ENCODE results near the gene TENT5A.
"Not testable (repeated sequence)": the region's sequence is repeated elsewhere in the genome, so short reads cannot be mapped to it uniquely, and the experiment has no call there.

The TENT5A gene

GRCh38 chr6:81752084-81752920 is at the start of gene TENT5A:
TENT5A (minus strand) TSS chr6:81752681; CDS start chr6:81752141, 540 bp downstream.
- DNase-seq (ENCODE audit: low spot score), result peak; percentile 83

GRCh38 chr6:81801489-81801888 is 49.0 kb upstream of the TENT5A start:
- DNase-seq (ENCODE audit: low spot score), result no peak

DNA sequence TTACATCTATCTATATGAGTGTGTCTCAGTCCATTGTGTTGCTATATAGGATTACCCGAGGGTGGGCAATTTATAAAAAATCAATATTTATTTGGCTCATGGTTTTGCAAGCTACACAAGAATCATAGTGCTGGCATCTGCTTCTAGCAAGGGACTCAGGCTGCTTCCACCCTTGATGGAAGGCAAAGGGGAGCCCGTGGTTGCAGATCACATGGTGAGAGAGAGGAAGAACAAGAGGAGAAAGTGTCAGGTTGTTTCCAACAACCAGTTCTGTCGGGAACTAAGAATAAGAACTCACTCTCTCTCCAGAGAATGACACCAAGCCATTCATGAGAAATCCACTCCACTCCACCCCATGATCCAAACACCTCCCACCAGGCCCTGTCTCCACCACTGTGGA is 48.2 kb upstream of the TENT5A start:
- no peak for DNase-seq (ENCODE audit: low spot score)

- DNase-seq (ENCODE audit: low spot score), result no peak
These were observed 46.8 kb upstream of the TENT5A start for GRCh38 chr6:81799323-81799722.

GRCh38 chr6:81797591-81797990 is 45.1 kb upstream of the TENT5A start:
- DNase-seq (ENCODE audit: low spot score), result no peak

DNA sequence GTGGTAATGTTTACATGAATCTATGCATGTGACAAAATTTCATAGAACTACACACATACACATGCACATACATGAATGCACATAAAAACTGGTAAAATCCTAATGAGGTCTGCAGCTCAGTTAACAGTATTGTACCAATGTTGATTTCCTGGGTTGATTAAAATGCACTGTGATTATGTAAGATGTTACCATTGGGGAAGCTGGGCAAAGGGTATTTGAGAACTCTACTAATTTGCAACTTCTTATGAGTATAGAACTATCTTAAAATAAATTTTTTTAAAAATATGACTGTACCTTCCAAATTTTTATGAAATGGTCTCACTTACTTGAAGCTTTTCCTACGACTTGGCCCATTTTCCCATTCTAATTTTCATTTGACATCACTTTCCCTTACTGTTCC is 43.4 kb upstream of the TENT5A start:
- no peak for DNase-seq (ENCODE audit: low spot score)

DNA sequence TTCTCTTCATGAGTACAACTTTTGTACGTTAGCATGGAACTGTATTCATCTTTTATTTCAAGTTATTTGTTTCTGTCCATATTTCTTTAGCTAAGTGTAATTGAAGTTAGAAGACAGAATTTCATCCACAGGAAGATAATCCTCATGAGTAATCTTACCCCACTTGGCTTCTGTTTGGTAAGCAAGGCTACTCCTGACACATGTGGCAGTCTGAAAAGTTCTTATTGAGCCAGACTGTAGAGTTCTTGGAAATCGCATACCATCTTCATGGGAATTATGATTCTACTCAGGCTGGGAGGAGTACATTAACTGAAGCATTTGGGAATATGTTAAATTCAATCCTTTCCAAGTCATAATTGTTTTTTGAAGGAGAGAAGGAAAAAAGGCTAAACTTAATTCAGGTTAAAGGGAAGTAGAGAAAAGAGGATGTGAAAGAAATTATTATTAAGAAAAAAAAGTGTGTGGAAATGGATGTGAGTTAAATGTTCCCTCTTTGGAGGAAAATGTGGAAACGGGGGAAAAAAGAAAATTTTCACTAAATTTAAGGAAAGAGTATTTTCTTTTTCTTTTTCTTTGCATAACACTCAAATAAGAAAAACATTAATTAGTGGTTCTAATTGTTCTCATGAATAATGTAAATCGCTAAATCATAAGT is 41.5 kb upstream of the TENT5A start:
- no peak for DNase-seq (ENCODE audit: low spot score)

DNA sequence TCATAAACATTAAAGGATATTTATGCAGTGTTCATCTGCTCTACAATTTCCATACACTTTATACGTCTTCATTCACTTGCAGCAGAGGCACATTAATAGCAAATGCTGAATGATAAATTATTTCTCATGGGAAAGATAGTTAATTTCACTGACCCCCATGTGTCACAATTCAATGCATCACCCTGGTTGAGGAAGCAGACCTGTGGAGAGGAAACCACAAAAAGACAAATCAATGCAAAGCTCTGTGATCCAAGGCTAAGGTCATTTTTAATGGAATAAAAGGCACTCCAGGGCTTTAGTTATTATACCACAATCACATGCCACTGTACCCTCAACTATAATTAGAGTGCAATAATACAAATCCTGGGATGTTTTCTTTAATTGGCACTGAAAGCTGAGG is 40.3 kb upstream of the TENT5A start:
- DNase-seq (ENCODE audit: low spot score), result no peak

GRCh38 chr6:81791756-81792155 is 39.3 kb upstream of the TENT5A start:
- DNase-seq (ENCODE audit: low spot score), result no peak

- DNase-seq (ENCODE audit: low spot score), result no peak
These were observed 37.6 kb upstream of the TENT5A start for GRCh38 chr6:81790034-81790433.

DNA sequence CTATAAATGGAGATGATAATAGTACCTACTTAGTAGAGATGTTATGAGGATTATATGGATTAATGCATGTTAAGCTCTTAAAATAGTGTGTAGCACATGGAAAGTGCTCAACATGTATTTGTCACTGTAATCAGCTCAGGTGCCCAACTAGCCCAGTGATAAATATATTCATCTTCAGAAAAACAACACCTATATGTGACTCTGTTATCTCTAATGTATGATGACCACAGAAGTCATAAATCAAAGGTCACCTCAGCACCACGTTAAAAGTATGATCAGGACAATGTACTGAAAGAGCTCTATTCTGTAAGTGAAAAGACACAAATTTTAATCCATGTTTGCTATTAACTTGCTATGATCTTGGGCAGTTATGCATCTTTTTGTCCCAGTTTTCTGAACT is 36.8 kb upstream of the TENT5A start:
- DNase-seq (ENCODE audit: low spot score), result no peak

DNA sequence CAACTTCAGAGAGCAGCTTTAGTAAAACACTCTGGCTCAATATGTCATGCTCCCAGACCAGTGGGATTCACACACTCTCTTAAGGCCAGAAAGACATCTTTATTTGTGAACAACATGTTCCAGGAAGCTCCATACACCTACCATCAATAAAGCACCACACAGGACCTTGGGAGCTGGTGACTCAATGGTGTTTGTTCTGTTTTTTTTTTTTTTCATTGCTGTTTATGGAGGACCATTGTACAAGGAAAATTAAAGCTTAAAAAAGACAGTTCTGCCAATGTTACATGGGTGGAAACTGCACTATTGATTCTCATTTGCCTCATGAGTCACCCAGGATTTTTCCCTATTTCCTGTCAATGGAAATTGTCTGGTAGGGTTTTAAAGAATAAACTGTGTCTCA is 36.3 kb upstream of the TENT5A start:
- no peak for DNase-seq (ENCODE audit: low spot score)

GRCh38 chr6:81787313-81788068 is 35.0 kb upstream of the TENT5A start:
- no peak for DNase-seq (ENCODE audit: low spot score)

GRCh38 chr6:81786150-81786549 is 33.7 kb upstream of the TENT5A start:
- no peak for DNase-seq (ENCODE audit: low spot score)

- DNase-seq (ENCODE audit: low spot score), result no peak
These were observed 32.9 kb upstream of the TENT5A start for GRCh38 chr6:81785377-81785776.

- DNase-seq (ENCODE audit: low spot score), result no peak
These were observed 31.4 kb upstream of the TENT5A start for GRCh38 chr6:81783893-81784292.

DNA sequence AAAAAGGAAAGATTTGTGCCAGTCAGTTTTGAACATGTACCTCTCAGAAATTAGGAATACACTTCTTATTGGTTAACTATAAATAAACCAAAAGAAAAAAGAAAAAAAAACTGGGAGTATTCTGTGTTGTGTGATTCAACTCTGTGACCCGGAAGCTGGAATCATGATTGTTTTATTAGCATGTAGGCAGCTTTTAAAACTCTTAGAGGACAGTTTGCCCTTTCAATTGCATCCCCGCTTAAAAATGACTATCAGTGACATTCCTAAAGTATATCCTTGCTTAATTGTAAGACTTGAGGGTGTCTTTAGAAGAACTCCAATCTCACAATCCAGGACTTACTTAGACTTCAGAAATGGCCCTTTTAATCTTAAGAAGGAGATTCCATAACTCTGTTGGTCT is 29.1 kb upstream of the TENT5A start:
- DNase-seq (ENCODE audit: low spot score), result no peak

DNA sequence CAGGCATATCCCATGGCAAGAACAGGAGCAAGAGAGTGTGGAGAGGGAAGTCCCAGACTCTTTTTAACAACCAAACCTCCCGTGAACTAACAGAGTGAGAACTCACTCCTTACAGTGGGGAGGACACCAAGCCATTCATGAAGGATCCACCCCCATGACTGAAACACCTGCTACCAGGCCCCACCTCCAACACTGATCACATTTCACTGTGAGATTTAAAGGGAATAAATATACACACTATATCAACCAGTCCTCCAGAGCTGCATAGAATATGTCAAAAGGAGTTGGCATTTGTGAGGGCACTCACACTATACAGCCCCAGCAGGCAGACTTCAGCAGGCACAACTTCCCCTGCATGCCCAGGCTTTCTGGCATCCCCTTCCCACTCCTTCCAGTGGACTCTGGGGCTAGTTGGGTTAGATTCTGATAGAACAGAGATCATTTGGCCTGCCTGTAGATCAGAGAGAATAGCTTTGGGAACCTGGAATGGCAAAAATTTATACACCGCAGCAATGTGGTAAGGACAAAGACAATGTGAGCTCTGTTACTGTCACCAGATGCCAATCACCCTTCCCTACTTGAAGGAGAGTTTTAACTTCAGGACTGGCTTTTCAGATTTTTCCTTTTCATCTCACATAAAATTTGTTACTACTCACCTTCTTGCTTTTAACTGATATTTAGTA is 25.2 kb upstream of the TENT5A start:
- DNase-seq (ENCODE audit: low spot score), result no peak

GRCh38 chr6:81776219-81776618 is 23.7 kb upstream of the TENT5A start:
- not testable (repeated sequence) for DNase-seq (ENCODE audit: low spot score)

GRCh38 chr6:81774542-81774941 is 22.1 kb upstream of the TENT5A start:
- DNase-seq (ENCODE audit: low spot score), result no peak

DNA sequence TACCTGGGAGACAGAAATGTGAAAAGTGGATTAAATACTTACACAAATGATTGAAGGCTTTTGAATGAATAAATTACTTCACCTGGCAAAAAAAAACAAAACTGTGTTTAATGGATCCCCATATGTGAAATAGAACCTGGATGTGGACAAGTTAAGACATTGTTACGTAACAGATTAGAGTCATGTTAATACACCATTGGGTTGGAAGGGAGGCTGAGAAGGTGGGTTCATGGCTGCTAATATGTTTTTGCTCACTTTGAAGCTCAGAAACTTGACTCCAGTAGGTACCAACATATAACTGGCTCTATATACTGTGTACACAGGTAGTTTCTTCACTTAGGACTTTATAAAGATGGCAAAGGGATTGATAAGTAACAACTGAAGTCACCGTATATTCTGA is 21.4 kb upstream of the TENT5A start:
- no peak for DNase-seq (ENCODE audit: low spot score)

GRCh38 chr6:81772741-81773140 is 20.3 kb upstream of the TENT5A start:
- no peak for DNase-seq (ENCODE audit: low spot score)
